Testis (tissue), 2 donors: ENCODE results near the gene CDY1.
"Not testable (repeated sequence)": the region's sequence is repeated elsewhere in the genome, so short reads cannot be mapped to it uniquely, and the experiment has no call there.

Source experiments
- POLR2A ChIP-seq: fragments of 450-650 bp; IDR thresholded peaks from one replicate; pipeline ENCODE4 v1.6.1; 2017; ENCODE audit warnings: antibody characterized with exemption, mild to moderate bottlenecking, moderate library complexity
- TF ChIP-seq, protein P1 (sequence below), 3 experiments: fragments of 450-650 bp in 2 of 3; fragments of 200-600 bp in 1 of 3; sonication (generic) in 1 of 3; IDR thresholded peaks; one replicate each; pipeline ENCODE4 v1.5.1; 2016 to 2019; ENCODE audit warnings: antibody characterized with exemption in 3 of 3, mild to moderate bottlenecking in 2 of 3, moderate library complexity in 1 of 3

DNA sequence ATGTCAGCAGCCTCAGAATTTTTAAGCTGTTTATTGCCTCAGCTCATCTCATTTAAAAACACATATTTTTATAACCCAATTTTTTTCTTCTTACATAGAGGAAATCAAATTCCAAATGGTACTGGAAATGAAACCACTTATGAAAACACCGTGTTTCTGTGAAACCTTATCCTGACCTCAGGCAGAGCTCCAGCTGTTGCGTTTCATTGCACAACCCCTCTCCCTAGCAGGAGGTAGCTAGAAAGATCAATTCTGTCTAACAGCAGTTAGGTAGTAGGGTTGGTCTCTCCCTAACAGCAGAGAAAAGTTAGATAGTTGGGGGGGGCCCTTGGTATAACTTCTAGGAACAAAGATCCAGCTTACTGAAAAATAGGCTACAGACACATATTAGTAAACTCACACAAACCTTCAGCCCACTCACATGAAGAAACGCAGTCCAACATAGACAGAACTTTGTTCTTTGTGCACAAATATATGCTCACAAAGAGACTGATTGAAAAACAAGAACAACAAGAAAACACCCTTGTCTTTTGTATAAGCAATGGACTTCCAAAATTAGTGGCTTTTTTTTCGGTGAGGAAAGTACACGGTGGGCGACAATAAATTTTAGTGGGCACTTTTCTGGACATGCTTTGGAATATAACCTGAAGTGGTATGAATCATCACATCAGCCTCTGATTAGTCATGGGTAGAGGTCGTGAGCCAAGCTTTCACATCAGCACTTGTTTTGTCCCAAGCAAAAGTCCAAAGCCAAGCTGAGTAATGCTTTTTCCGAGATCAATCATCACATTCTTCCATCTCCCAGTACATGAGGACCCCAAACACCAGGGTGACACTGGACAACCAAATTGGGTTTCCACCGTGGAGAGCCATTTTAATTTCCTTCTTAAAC lies 21.4 kb downstream of the CDY1 start:
- TF ChIP-seq POLR2A, result not testable (repeated sequence)
- TF ChIP-seq, protein P1, sequence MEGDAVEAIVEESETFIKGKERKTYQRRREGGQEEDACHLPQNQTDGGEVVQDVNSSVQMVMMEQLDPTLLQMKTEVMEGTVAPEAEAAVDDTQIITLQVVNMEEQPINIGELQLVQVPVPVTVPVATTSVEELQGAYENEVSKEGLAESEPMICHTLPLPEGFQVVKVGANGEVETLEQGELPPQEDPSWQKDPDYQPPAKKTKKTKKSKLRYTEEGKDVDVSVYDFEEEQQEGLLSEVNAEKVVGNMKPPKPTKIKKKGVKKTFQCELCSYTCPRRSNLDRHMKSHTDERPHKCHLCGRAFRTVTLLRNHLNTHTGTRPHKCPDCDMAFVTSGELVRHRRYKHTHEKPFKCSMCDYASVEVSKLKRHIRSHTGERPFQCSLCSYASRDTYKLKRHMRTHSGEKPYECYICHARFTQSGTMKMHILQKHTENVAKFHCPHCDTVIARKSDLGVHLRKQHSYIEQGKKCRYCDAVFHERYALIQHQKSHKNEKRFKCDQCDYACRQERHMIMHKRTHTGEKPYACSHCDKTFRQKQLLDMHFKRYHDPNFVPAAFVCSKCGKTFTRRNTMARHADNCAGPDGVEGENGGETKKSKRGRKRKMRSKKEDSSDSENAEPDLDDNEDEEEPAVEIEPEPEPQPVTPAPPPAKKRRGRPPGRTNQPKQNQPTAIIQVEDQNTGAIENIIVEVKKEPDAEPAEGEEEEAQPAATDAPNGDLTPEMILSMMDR (IDR thresholded peaks at IDR 0.05), result not testable (repeated sequence)
